Thyroid gland (tissue), 4 donors: ENCODE measurements around the gene SARNP.

Experiments
- POLR2A ChIP-seq, 2 donors: fragments of 450-650 bp; IDR thresholded peaks; one replicate each; pipeline ENCODE4 v1.6.1; 2017; ENCODE audit warnings: antibody characterized with exemption in 2 of 2, mild to moderate bottlenecking in 2 of 2, moderate library complexity in 1 of 2
- TF ChIP-seq, protein P1 (sequence below), 6 experiments: fragments of 200-600 bp in 3 of 6; fragments of 450-650 bp in 3 of 6; sonication (generic) in 3 of 6; IDR thresholded peaks; one replicate each; pipeline ENCODE4 v1.5.1; 2016 to 2019; ENCODE audit warnings: antibody characterized with exemption in 6 of 6, mild to moderate bottlenecking in 2 of 6, inconsistent platforms in 1 of 6, moderate library complexity in 1 of 6

DNA sequence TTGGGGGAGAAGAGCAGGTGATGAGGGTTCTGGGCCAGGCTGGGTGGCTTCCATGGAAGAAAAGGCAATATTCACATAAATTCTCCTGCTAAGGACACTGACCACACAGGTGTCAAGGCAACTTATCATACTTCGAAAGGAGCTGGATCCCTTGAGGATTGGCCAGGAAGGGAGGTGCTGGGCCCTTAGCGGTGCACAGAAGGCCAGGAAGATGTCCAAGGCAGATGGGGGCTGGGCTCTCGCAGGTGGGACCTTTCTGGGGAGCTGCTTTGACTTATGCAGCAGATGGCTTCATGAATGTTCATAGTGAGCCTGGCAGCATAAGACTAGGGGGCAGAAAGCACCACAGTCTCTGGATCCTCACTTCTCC lies 92.6 kb downstream of the SARNP start:
- TF ChIP-seq, protein P1, sequence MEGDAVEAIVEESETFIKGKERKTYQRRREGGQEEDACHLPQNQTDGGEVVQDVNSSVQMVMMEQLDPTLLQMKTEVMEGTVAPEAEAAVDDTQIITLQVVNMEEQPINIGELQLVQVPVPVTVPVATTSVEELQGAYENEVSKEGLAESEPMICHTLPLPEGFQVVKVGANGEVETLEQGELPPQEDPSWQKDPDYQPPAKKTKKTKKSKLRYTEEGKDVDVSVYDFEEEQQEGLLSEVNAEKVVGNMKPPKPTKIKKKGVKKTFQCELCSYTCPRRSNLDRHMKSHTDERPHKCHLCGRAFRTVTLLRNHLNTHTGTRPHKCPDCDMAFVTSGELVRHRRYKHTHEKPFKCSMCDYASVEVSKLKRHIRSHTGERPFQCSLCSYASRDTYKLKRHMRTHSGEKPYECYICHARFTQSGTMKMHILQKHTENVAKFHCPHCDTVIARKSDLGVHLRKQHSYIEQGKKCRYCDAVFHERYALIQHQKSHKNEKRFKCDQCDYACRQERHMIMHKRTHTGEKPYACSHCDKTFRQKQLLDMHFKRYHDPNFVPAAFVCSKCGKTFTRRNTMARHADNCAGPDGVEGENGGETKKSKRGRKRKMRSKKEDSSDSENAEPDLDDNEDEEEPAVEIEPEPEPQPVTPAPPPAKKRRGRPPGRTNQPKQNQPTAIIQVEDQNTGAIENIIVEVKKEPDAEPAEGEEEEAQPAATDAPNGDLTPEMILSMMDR (IDR thresholded peaks at IDR 0.05), result peak in 1 of 6 experiments; percentile 0
- no peak for TF ChIP-seq POLR2A (IDR thresholded peaks at IDR 0.05)
